ENCODE measurements around the gene ZNF507. TPM values are rescaled to one million over a fixed set of nuclear protein-coding genes. Genes with fewer than 3 reads are reported as not detected.

ZNF507 gene
- total and polyA plus RNA-seq, 9 of the 15 experiments (the other 6 are each of a cell fraction or from before 2014, with no cell fraction given), result 2.9 to 25.0 (median 10.4) TPM

DNA sequence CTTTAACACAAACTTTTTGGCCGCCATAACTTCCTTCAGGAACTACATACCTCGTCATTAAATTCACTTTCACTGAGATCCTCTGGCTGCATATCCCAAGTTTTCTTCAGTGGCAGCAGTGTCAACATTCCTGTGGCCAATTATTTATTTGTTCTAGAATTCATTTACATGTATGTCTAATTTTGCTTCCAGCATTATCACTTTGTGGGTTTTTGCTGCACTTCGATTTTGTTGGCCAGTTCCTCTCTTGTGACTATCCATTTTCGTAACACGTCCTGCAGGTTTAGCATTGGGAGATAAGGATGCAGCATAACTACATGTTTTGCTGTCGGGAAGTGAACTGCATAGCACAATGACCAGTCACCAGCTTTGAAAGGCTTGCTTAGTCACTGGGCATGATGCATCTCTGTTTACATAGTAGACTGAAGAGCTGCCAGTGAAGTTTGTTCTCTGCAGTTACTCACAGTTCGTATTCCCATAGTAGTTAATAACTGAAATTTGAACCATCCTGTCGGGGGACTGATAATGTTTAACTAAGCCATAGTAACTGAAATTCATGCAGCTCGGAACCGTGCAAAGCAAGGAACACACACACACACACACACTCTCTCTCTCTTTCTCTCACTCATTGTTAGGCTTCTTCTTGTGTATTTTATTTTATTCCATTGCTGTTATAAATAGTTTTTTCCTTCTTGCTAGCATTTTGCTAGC, 28.3 kb downstream of the ZNF507 start (continued):
- TF ChIP-seq, protein P1, sequence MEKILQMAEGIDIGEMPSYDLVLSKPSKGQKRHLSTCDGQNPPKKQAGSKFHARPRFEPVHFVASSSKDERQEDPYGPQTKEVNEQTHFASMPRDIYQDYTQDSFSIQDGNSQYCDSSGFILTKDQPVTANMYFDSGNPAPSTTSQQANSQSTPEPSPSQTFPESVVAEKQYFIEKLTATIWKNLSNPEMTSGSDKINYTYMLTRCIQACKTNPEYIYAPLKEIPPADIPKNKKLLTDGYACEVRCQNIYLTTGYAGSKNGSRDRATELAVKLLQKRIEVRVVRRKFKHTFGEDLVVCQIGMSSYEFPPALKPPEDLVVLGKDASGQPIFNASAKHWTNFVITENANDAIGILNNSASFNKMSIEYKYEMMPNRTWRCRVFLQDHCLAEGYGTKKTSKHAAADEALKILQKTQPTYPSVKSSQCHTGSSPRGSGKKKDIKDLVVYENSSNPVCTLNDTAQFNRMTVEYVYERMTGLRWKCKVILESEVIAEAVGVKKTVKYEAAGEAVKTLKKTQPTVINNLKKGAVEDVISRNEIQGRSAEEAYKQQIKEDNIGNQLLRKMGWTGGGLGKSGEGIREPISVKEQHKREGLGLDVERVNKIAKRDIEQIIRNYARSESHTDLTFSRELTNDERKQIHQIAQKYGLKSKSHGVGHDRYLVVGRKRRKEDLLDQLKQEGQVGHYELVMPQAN (IDR thresholded peaks at IDR 0.05; ENCODE audit: borderline replicate concordance), result no peak
- TF ChIP-seq NONO (IDR thresholded peaks at IDR 0.05; ENCODE audit: low read depth in 2 of 2, low read length in 1 of 2) (0 out of 4 replicates have a peak, but pooled peaks of 1 of the 2 experiments have one; percentile 13), CHD4 (IDR thresholded peaks at IDR 0.05; ENCODE audit: insufficient read depth, insufficient replicate concordance, low read depth, low read length, poor library complexity, severe bottlenecking) (no peak), MIER1 (IDR thresholded peaks at IDR 0.05; ENCODE audit: low read depth) (peak; percentile 52; the same call in 1 of the 2 replicates), ZNF280B (CRISPR knock-in tag; IDR thresholded peaks at IDR 0.05) (no peak), REST (IDR thresholded peaks at IDR 0.05; ENCODE audit: borderline replicate concordance) (peak; percentile 43; the same call in 1 of the 2 replicates), REST (CRISPR knock-in tag; IDR thresholded peaks at IDR 0.05; ENCODE audit: low read depth) (no peak), ZNF431 (CRISPR knock-in tag; IDR thresholded peaks at IDR 0.05) (no peak), ELF2 (CRISPR knock-in tag; IDR thresholded peaks at IDR 0.05) (0 out of 2 replicates have a peak, but pooled peaks have one; percentile 18), TEAD4 (IDR thresholded peaks at IDR 0.05; ENCODE audit: low read length) (peak; percentile 87), TEAD4 (CRISPR knock-in tag; IDR thresholded peaks at IDR 0.05; ENCODE audit: borderline replicate concordance) (no peak), ZFX (CRISPR knock-in tag; IDR thresholded peaks at IDR 0.05) (0 out of 2 replicates have a peak, but pooled peaks have one; percentile 13), SMARCA4 (IDR thresholded peaks at IDR 0.05) (peak; percentile 97), CEBPB (tag; IDR thresholded peaks at IDR 0.05) (peak; percentile 81), NFIX (CRISPR knock-in tag; IDR thresholded peaks at IDR 0.05; ENCODE audit: low read depth) (no peak), TBL1XR1 (IDR thresholded peaks at IDR 0.05; ENCODE audit: low read length in 2 of 2) (peak in 1 of 2 experiments; percentile 54; a peak in 1 of 4 replicates), EP300 (IDR thresholded peaks at IDR 0.05; ENCODE audit: low read length) (peak; percentile 83)
